Stimulated activated naive CD4-positive, alpha-beta T cell (primary cell): ENCODE results near the gene UBFD1.
"Not testable (repeated sequence)": the region's sequence is repeated elsewhere in the genome, so short reads cannot be mapped to it uniquely, and the experiment has no call there.

Source experiments
- DNase-seq, 6 experiments: peaks; one replicate each; lab custom pipeline; 2025; lab: John Stamatoyannopoulos, UW

The UBFD1 gene

GRCh38 chr16:23567602-23568001 lies 10.1 kb downstream of the UBFD1 start:
- no peak for DNase-seq

GRCh38 chr16:23570992-23571632 lies 13.6 kb downstream of the UBFD1 start:
- no peak for DNase-seq

- DNase-seq: no peak
Measured at GRCh38 chr16:23571895-23572294, 14.4 kb downstream of the UBFD1 start.

GRCh38 chr16:23572394-23572793 lies 14.9 kb downstream of the UBFD1 start:
- no peak for DNase-seq

- no peak for DNase-seq
Measured at GRCh38 chr16:23573817-23574216, 16.3 kb downstream of the UBFD1 start.

GRCh38 chr16:23575834-23576233 lies 18.3 kb downstream of the UBFD1 start:
- no peak for DNase-seq

GRCh38 chr16:23577493-23577892 lies 20.0 kb downstream of the UBFD1 start:
- DNase-seq: no peak

GRCh38 chr16:23578101-23578830 lies 20.7 kb downstream of the UBFD1 start:
- DNase-seq: no peak

GRCh38 chr16:23579371-23579770 lies 21.8 kb downstream of the UBFD1 start:
- DNase-seq: no peak

- no peak for DNase-seq
Measured at GRCh38 chr16:23580391-23580790, 22.9 kb downstream of the UBFD1 start.

- DNase-seq: no peak
Measured at GRCh38 chr16:23581764-23582163, 24.2 kb downstream of the UBFD1 start.

GRCh38 chr16:23583271-23583670 lies 25.7 kb downstream of the UBFD1 start:
- not testable (repeated sequence) for DNase-seq

- no peak for DNase-seq
Measured at GRCh38 chr16:23584186-23585076, 26.9 kb downstream of the UBFD1 start.

- no peak for DNase-seq
Measured at GRCh38 chr16:23587726-23588125, 30.2 kb downstream of the UBFD1 start.

- no peak for DNase-seq
Measured at GRCh38 chr16:23590181-23590580, 32.7 kb downstream of the UBFD1 start.

- no peak for DNase-seq
Measured at GRCh38 chr16:23594186-23594585, 36.7 kb downstream of the UBFD1 start.

GRCh38 chr16:23595246-23595950 lies 37.9 kb downstream of the UBFD1 start:
- DNase-seq: no peak

- peak; percentile 78 to 90 (median 86) for DNase-seq
Measured at GRCh38 chr16:23595951-23596720, 38.6 kb downstream of the UBFD1 start, which contains the start of gene NDUFAB1. NDUFAB1 (minus strand) TSS chr16:23596316; CDS start chr16:23596290, 26 bp downstream.

- DNase-seq: peak in 1 of 6 experiments; percentile 1
Measured at GRCh38 chr16:23597003-23597756, 39.7 kb downstream of the UBFD1 start.

- no peak for DNase-seq
Measured at GRCh38 chr16:23607726-23608125, 50.2 kb downstream of the UBFD1 start.
